Measurements from ENCODE around the gene PPARGC1A. TPM values are rescaled to one million over a fixed set of nuclear protein-coding genes. Genes with fewer than 3 reads are reported as not detected.

PPARGC1A gene
- total and polyA plus RNA-seq, 8 donors, result 3.8 to 9.2 (median 5.1) TPM

GRCh38 chr4:23763559-23763958 lies 126.3 kb downstream of the PPARGC1A start:
- no peaks in the 10 kb centered on the region for H3K36me3 ChIP-seq
- TF ChIP-seq, protein P1, sequence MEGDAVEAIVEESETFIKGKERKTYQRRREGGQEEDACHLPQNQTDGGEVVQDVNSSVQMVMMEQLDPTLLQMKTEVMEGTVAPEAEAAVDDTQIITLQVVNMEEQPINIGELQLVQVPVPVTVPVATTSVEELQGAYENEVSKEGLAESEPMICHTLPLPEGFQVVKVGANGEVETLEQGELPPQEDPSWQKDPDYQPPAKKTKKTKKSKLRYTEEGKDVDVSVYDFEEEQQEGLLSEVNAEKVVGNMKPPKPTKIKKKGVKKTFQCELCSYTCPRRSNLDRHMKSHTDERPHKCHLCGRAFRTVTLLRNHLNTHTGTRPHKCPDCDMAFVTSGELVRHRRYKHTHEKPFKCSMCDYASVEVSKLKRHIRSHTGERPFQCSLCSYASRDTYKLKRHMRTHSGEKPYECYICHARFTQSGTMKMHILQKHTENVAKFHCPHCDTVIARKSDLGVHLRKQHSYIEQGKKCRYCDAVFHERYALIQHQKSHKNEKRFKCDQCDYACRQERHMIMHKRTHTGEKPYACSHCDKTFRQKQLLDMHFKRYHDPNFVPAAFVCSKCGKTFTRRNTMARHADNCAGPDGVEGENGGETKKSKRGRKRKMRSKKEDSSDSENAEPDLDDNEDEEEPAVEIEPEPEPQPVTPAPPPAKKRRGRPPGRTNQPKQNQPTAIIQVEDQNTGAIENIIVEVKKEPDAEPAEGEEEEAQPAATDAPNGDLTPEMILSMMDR (IDR thresholded peaks at IDR 0.05), result no peak
- DNase-seq (no peak), ATAC-seq (no peak)
- H3K27me3 ChIP-seq, result no peaks in the 10 kb centered on the region
- H3K4me1 ChIP-seq, result no peaks in the 10 kb centered on the region
- H3K27ac ChIP-seq, result no peak overlapping the region
- no peak overlapping the region for H3K4me3 ChIP-seq
- intact Hi-C loops (cut with DNase I), result no loop called here
- peaks cover 0 to 2% of the 10 kb centered on the region in 2 donors for H3K9me3 ChIP-seq

DNA sequence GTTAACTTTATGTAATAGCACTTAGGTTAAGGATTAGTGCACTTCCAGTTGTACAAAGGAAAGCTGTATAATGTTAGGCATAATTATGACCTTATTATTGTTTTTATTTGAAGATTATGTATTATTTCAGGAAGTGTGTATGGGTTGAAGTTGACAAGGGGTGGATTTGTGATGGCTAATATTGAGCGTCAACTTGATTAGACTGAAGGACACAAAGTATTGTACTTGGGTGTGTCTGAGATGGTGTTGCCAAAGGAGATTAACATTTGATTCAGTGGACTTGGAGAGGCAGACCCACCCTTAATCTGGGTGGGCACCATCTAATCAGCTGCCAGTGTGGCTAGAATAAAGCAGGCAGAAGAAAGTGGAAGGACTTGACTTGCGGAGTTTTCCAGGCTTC lies 127.3 kb downstream of the PPARGC1A start:
- TF ChIP-seq, protein P1 (IDR thresholded peaks at IDR 0.05), result no peak
- Histone ChIP-seq H3K9me3 (peaks cover 0 to 2% of the 10 kb centered on the region in 2 donors), H3K36me3 (no peaks in the 10 kb centered on the region), H3K27ac (no peak overlapping the region), H3K4me1 (no peaks in the 10 kb centered on the region), H3K4me3 (no peak overlapping the region), H3K27me3 (no peaks in the 10 kb centered on the region)
- no peak for ATAC-seq
- intact Hi-C loops (cut with DNase I), result no loop called here
- no peak for DNase-seq

DNA sequence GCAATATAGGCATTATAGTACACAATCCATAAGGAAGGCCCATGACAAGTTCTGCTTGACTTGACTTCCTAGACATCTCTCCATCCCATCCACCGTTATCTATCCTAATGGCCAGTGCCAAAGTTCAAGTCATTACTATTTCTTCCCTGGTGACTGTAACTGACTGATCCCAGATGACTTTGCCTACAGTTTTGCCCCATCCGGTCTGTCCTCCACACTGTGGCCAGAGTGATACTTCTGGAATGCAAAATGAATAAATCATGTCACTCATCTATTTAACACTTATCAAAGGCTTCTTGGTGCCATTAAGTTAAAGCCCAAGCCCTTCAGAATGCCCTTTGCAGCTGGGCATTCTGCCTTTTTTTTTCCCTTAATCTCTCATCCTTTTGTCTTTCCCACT lies 130.8 kb downstream of the PPARGC1A start:
- DNase-seq (no peak), ATAC-seq (no peak)
- intact Hi-C loops (cut with DNase I), result no loop called here
- H3K4me1 ChIP-seq, result no peaks in the 10 kb centered on the region
- TF ChIP-seq, protein P1 (IDR thresholded peaks at IDR 0.05), result no peak
- no peaks in the 10 kb centered on the region for H3K36me3 ChIP-seq
- peaks cover 0 to 2% of the 10 kb centered on the region in 2 donors for H3K9me3 ChIP-seq
- H3K27ac ChIP-seq, result no peak overlapping the region
- H3K4me3 ChIP-seq, result no peak overlapping the region
- no peaks in the 10 kb centered on the region for H3K27me3 ChIP-seq

GRCh38 chr4:23754688-23755087 lies 135.2 kb downstream of the PPARGC1A start:
- H3K4me3 ChIP-seq, result no peak overlapping the region
- ATAC-seq, result no peak
- H3K9me3 ChIP-seq, result no peaks in the 10 kb centered on the region
- DNase-seq, result no peak
- H3K27ac ChIP-seq, result no peak overlapping the region
- intact Hi-C loops (cut with DNase I), result no loop called here
- no peaks in the 10 kb centered on the region for H3K36me3 ChIP-seq
- no peaks in the 10 kb centered on the region for H3K4me1 ChIP-seq
- H3K27me3 ChIP-seq, result no peaks in the 10 kb centered on the region
- TF ChIP-seq, protein P1 (IDR thresholded peaks at IDR 0.05), result no peak

GRCh38 chr4:23750125-23750524 lies 139.7 kb downstream of the PPARGC1A start:
- Histone ChIP-seq H3K27me3 (no peaks in the 10 kb centered on the region), H3K36me3 (no peaks in the 10 kb centered on the region), H3K9me3 (peaks cover 0 to 4% of the 10 kb centered on the region in 2 donors), H3K27ac (no peak overlapping the region), H3K4me1 (no peaks in the 10 kb centered on the region), H3K4me3 (no peak overlapping the region)
- no peak for DNase-seq
- TF ChIP-seq, protein P1 (IDR thresholded peaks at IDR 0.05), result no peak
- intact Hi-C loops (cut with DNase I), result no loop called here
- ATAC-seq, result no peak
